Stimulated activated naive B cell treated with anti-CD40 and anti-IgM and Interleukin-4, amounts not matched to agents 10 μg/mL and 1 μg/mL and 100 μg/mL, for 72 hours (primary cell): ENCODE measurements around the gene BACH1.

ENCODE experiments used
- ATAC-seq, 2 donors: fragments of 150-1000 bp; cut with Tn5 transposase; replicated peaks; 2 replicates each; pipeline ENCODE4 v1.10.0; 2021; ENCODE audit warnings: moderate library complexity in 1 of 2
- DNase-seq: peaks from one replicate; pipeline ENCODE4 v3.0.0; 2021
- H3K27ac Mint-ChIP-seq: one replicate; pipeline ENCODE4 v1.8.0; 2022; ENCODE audit warnings: mild to moderate bottlenecking, mixed read lengths
- H3K27me3 Mint-ChIP-seq, 2 donors: one replicate each; pipeline ENCODE4 v1.8.0; 2022; ENCODE audit warnings: mixed read lengths in 2 of 2
- H3K36me3 Mint-ChIP-seq, 2 donors: one replicate each; pipeline ENCODE4 v1.8.0; 2022; ENCODE audit warnings: mixed read lengths in 2 of 2, mild to moderate bottlenecking in 1 of 2
- H3K4me1 Mint-ChIP-seq, 2 donors: one replicate each; pipeline ENCODE4 v1.8.0; 2022; ENCODE audit warnings: mixed read lengths in 2 of 2, mild to moderate bottlenecking in 1 of 2
- H3K4me3 Mint-ChIP-seq, 2 donors: one replicate each; pipeline ENCODE4 v1.8.0; 2022; ENCODE audit warnings: mild to moderate bottlenecking in 2 of 2, mixed read lengths in 2 of 2, moderate library complexity in 1 of 2
- H3K9me3 Mint-ChIP-seq, 2 donors: one replicate each; pipeline ENCODE4 v1.8.0; 2022; ENCODE audit warnings: mixed read lengths in 2 of 2, mild to moderate bottlenecking in 1 of 2

BACH1 gene

DNA sequence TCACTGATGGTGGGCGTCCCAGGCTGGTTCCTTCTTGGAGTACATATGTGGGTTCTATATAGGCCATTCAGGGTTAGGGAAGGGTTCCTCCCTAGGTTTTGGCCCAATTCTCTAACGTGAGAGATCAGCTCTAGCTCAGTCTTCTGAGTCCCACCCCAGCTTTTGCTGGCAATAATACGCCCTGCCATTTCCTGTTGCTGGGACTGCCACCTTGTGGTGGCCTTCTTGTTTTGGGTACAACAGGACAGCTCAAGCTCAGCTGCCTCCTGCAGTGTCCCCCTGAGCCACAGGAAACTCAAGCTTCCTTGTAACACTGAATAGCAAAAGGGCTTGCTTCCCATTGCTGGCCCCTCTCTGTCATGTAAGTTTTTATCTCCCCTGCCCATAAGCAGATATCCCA is 77.8 kb downstream of the BACH1 start:
- Mint-ChIP-seq H3K27me3 (no peaks in the 10 kb centered on the region), H3K9me3 (peaks cover 0 to 3% of the 10 kb centered on the region in 2 donors), H3K4me3 (no peak overlapping the region), H3K27ac (no peak overlapping the region), H3K36me3 (peaks cover 35 to 37% of the 10 kb centered on the region in 2 donors), H3K4me1 (peaks cover 10% of the 10 kb centered on the region in 2 donors)
- ATAC-seq (peak; percentile 81 to 86), DNase-seq (peak; percentile 23)

DNA sequence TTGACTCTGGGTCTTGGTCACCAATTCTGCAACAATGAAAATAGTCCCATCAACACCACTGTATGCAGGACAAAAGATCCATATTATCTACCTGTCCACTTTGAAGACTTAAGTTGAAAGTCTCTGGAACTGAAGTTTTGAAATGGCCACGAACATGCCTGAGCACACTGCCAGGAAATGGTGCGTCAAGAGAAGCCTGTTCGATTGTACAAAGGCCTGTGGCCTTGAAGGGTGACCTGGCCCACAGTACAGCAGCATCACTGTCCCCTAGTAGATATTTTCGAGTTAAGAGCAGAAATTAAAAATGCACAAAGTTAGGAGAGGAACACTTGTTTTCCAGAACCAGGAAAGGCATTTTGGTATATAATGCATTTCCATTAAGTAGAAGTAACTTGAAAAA is 78.5 kb downstream of the BACH1 start:
- peaks cover 8 to 10% of the 10 kb centered on the region in 2 donors for H3K4me1 Mint-ChIP-seq
- peaks cover 0 to 3% of the 10 kb centered on the region in 2 donors for H3K9me3 Mint-ChIP-seq
- DNase-seq, result no peak
- H3K4me3 Mint-ChIP-seq, result no peak overlapping the region
- no peak for ATAC-seq
- H3K36me3 Mint-ChIP-seq, result peaks cover 37 to 38% of the 10 kb centered on the region in 2 donors
- H3K27me3 Mint-ChIP-seq, result no peaks in the 10 kb centered on the region
- H3K27ac Mint-ChIP-seq, result no peak overlapping the region

- H3K4me1 Mint-ChIP-seq, result peaks cover 6 to 10% of the 10 kb centered on the region in 2 donors
- H3K36me3 Mint-ChIP-seq, result peaks cover 29 to 32% of the 10 kb centered on the region in 2 donors
- H3K4me3 Mint-ChIP-seq, result no peak overlapping the region
- no peaks in the 10 kb centered on the region for H3K9me3 Mint-ChIP-seq
- no peak overlapping the region for H3K27ac Mint-ChIP-seq
- ATAC-seq (no peak), DNase-seq (no peak)
- H3K27me3 Mint-ChIP-seq, result no peaks in the 10 kb centered on the region
Measured at GRCh38 chr21:29378832-29379231, 80.1 kb downstream of the BACH1 start.

- Mint-ChIP-seq H3K4me1 (peaks cover 6 to 10% of the 10 kb centered on the region in 2 donors), H3K9me3 (no peaks in the 10 kb centered on the region), H3K27me3 (no peaks in the 10 kb centered on the region), H3K4me3 (no peak overlapping the region), H3K36me3 (peaks cover 25% of the 10 kb centered on the region in 2 donors), H3K27ac (no peak overlapping the region)
- ATAC-seq (no peak), DNase-seq (no peak)
Measured at GRCh38 chr21:29379517-29380054, 80.9 kb downstream of the BACH1 start.

DNA sequence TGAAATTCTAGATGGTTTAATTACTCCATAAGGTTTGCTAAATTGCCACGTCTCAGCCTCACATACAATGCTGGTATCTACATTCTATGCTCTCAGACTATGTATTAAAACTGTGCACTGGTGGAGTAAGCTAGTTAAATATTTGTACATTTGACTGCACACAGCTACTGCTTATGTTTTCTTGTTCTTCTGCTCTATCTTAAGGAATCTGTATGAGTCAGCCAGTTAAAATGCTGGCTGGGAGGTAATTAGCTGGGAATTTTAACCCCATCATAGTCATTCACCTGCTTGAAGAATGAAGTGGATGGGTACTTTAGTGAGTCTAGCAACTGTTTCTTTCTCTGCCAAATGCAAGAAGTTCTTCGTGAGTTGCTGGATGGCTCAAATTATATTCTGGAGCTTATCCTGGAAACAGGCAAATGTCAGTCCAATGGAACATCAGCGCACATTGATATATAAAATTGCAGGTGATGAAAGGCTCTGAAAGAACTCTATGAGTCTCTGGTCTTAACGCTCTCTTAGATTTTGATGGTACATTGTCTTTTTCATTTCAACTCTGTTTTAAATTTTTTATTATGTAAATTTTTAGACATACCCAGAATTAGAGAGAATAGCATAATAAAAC is 83.4 kb downstream of the BACH1 start:
- H3K27ac Mint-ChIP-seq, result no peak overlapping the region
- peaks cover 16 to 19% of the 10 kb centered on the region in 2 donors for H3K36me3 Mint-ChIP-seq
- no peaks in the 10 kb centered on the region for H3K27me3 Mint-ChIP-seq
- H3K9me3 Mint-ChIP-seq, result no peaks in the 10 kb centered on the region
- H3K4me3 Mint-ChIP-seq, result no peak overlapping the region
- no peak for ATAC-seq
- no peak for DNase-seq
- no peaks in the 10 kb centered on the region for H3K4me1 Mint-ChIP-seq

- no peak overlapping the region for H3K4me3 Mint-ChIP-seq
- no peak overlapping the region for H3K27ac Mint-ChIP-seq
- no peaks in the 10 kb centered on the region for H3K9me3 Mint-ChIP-seq
- H3K4me1 Mint-ChIP-seq, result no peaks in the 10 kb centered on the region
- ATAC-seq (no peak), DNase-seq (no peak)
- peaks cover 7 to 15% of the 10 kb centered on the region in 2 donors for H3K36me3 Mint-ChIP-seq
- H3K27me3 Mint-ChIP-seq, result no peaks in the 10 kb centered on the region
Measured at GRCh38 chr21:29384683-29385359, 86.1 kb downstream of the BACH1 start.

DNA sequence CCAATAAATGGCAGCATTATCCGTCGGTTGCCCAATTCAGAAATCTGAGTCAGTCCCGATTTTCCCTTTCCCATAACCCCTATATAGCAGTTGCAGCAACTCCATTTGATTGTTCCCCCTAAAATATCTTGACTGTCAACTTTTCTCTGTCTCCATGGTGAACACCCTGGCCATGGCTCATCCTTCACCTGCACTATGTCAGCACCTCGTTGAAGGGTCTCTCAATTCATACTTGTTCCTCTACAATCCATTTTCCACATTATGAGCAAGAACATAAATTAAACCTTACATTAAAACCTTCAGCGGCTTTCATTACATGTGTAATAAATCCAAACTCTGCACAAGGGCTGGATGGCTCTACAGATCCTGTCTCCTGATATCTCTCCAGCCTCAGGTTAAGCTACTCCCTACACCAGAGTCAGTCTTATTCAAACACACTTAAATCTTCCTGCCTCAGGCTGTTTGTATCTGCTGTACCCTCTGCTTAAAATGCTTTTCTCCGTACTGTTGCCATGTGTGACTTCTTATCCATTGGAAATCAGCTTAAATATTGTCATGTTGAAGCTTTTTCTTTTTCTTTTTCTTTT is 87.3 kb downstream of the BACH1 start:
- Mint-ChIP-seq H3K36me3 (peaks cover 7 to 19% of the 10 kb centered on the region in 2 donors), H3K4me3 (no peak overlapping the region), H3K4me1 (no peaks in the 10 kb centered on the region), H3K9me3 (no peaks in the 10 kb centered on the region), H3K27ac (no peak overlapping the region), H3K27me3 (no peaks in the 10 kb centered on the region)
- no peak for DNase-seq
- no peak for ATAC-seq

GRCh38 chr21:29386803-29387202 is 88.1 kb downstream of the BACH1 start:
- peaks cover 6 to 21% of the 10 kb centered on the region in 2 donors for H3K36me3 Mint-ChIP-seq
- no peak overlapping the region for H3K4me3 Mint-ChIP-seq
- ATAC-seq, result no peak
- H3K27me3 Mint-ChIP-seq, result no peaks in the 10 kb centered on the region
- H3K27ac Mint-ChIP-seq, result no peak overlapping the region
- no peak for DNase-seq
- H3K9me3 Mint-ChIP-seq, result no peaks in the 10 kb centered on the region
- H3K4me1 Mint-ChIP-seq, result peaks cover 0 to 2% of the 10 kb centered on the region in 2 donors

DNA sequence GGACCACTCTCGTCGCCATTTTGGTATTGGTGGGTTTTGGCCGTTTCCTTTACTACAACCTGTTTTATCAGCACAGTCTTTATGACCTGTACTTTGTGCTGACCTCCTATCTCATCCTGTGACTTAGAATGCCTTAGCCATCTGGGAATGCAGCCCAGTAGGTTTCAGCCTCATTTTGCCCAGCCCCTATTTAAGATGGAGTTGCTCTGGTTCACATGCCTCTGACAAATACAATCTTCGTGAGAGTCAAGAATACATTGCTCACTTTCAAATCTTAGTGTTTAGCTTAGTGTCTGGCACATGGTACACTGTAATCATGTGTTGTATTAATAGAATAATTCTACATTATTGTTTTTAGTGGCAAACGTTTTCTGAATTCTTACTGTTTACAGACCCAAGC is 88.9 kb downstream of the BACH1 start:
- peaks cover 0 to 2% of the 10 kb centered on the region in 2 donors for H3K4me1 Mint-ChIP-seq
- ATAC-seq (no peak), DNase-seq (no peak)
- no peak overlapping the region for H3K27ac Mint-ChIP-seq
- peaks cover 9 to 26% of the 10 kb centered on the region in 2 donors for H3K36me3 Mint-ChIP-seq
- no peaks in the 10 kb centered on the region for H3K27me3 Mint-ChIP-seq
- H3K9me3 Mint-ChIP-seq, result peaks cover 2 to 3% of the 10 kb centered on the region in 2 donors
- no peak overlapping the region for H3K4me3 Mint-ChIP-seq

- Mint-ChIP-seq H3K9me3 (peaks cover 3 to 4% of the 10 kb centered on the region in 2 donors), H3K4me1 (peaks cover 0 to 2% of the 10 kb centered on the region in 2 donors)
- no peak for ATAC-seq
Measured at GRCh38 chr21:29389136-29389535, 90.4 kb downstream of the BACH1 start.

GRCh38 chr21:29390778-29391177 is 92.1 kb downstream of the BACH1 start:
- Mint-ChIP-seq H3K36me3 (peaks cover 16 to 39% of the 10 kb centered on the region in 2 donors), H3K9me3 (peaks cover 3 to 4% of the 10 kb centered on the region in 2 donors), H3K4me1 (peaks cover 2 to 4% of the 10 kb centered on the region in 2 donors), H3K4me3 (no peak overlapping the region), H3K27ac (no peak overlapping the region), H3K27me3 (no peaks in the 10 kb centered on the region)
- ATAC-seq, result no peak
- no peak for DNase-seq

More at GRCh38 chr21:29389136-29389535, 90.4 kb downstream of the BACH1 start:
- Mint-ChIP-seq H3K27ac (no peak overlapping the region), H3K36me3 (peaks cover 16 to 35% of the 10 kb centered on the region in 2 donors), H3K27me3 (no peaks in the 10 kb centered on the region), H3K4me3 (no peak overlapping the region)
- no peak for DNase-seq

DNA sequence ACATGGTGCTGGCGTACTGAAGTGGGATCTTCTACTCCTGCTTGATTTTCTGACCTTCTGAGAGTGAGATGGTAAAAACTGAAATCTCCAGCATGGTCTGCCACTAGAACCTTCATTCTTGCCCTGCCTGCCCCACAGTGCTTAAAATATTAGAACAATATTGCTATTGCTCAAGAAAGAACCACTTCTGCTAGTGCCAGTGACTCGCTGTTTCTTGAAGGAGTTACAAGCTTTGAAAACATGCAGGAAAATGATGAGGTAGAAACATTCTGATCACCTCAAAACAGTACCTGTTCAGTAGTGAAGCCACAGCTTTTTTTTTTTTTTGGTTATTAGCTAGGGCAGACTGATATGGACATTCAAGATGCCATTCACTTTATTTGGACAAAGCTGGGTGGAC is 95.3 kb downstream of the BACH1 start:
- Mint-ChIP-seq H3K27ac (no peak overlapping the region), H3K27me3 (no peaks in the 10 kb centered on the region), H3K4me3 (no peak overlapping the region), H3K36me3 (peaks cover 41 to 64% of the 10 kb centered on the region in 2 donors), H3K4me1 (peaks cover 2 to 6% of the 10 kb centered on the region in 2 donors), H3K9me3 (peaks cover 15% of the 10 kb centered on the region in 2 donors)
- ATAC-seq (no peak), DNase-seq (no peak)
